Tibial artery (tissue), 4 donors: ENCODE measurements around the gene SSTR1.
"Not testable (repeated sequence)": the region's sequence is repeated elsewhere in the genome, so short reads cannot be mapped to it uniquely, and the experiment has no call there.

Experiments
- DNase-seq, 2 donors: peaks; one replicate each; pipeline ENCODE4 v3.0.0-alpha.2; 2019
- H3K27ac ChIP-seq, 2 donors: fragments of 200-600 bp; sonication (generic) in 1 of 2; 1 replicate in 1 of 2; 2 replicates in 1 of 2; pipeline ENCODE4 v1.5.1; 2018 to 2019; ENCODE audit warnings: mild to moderate bottlenecking in 1 of 2
- H3K27me3 ChIP-seq, 2 donors: fragments of 200-600 bp; sonication (generic) in 1 of 2; one replicate each; pipeline versions ENCODE4 v1.5.1 to v1.6.0; 2016 to 2019
- H3K36me3 ChIP-seq, 3 donors: fragments of 200-600 bp; sonication (generic) in 2 of 3; one replicate each; pipeline ENCODE4 v1.5.1; 2016 to 2019; ENCODE audit warnings: mild to moderate bottlenecking in 2 of 3
- H3K4me1 ChIP-seq, 4 donors: fragments of 200-600 bp; sonication (generic) in 2 of 4; 1 replicate in 3 of 4; 2 replicates in 1 of 4; pipeline ENCODE4 v1.5.1; 2016 to 2019
- H3K4me3 ChIP-seq, 2 donors: fragments of 200-600 bp; sonication (generic) in 1 of 2; 1 replicate in 1 of 2; 2 replicates in 1 of 2; pipeline ENCODE4 v1.5.1; 2018 to 2019; ENCODE audit warnings: mild to moderate bottlenecking in 2 of 2
- H3K9me3 ChIP-seq, 3 donors: fragments of 200-600 bp; sonication (generic) in 1 of 3; one replicate each; pipeline ENCODE4 v1.5.1; 2016 to 2019
- CTCF ChIP-seq, 2 experiments: fragments of 200-600 bp in 1 of 2; fragments of 450-650 bp in 1 of 2; IDR thresholded peaks; one replicate each; pipeline ENCODE4 v1.5.1; 2017 to 2019; ENCODE audit warnings: antibody characterized with exemption in 2 of 2, mild to moderate bottlenecking in 1 of 2, moderate library complexity in 1 of 2
- intact Hi-C: fragments of 100-400 bp; cut with DNase I; formaldehyde crosslinking; loops from one replicate; pipeline ENCODE4 v1.15.0; 2023; ENCODE audit warnings: low total_unique reads

Gene SSTR1

GRCh38 chr14:38189930-38190726 is 17.6 kb upstream of the SSTR1 start:
- H3K9me3 ChIP-seq: no peaks in the 10 kb centered on the region
- H3K36me3 ChIP-seq: no peaks in the 10 kb centered on the region
- no peak overlapping the region for H3K27ac ChIP-seq
- intact Hi-C loops: no loop called here
- H3K4me1 ChIP-seq: no peaks in the 10 kb centered on the region
- no peak overlapping the region for H3K4me3 ChIP-seq
- no peak for TF ChIP-seq CTCF (IDR thresholded peaks at IDR 0.05)
- DNase-seq: no peak
- H3K27me3 ChIP-seq: no peaks in the 10 kb centered on the region

- H3K4me1 ChIP-seq, H3K27ac ChIP-seq, H3K4me3 ChIP-seq, H3K27me3 ChIP-seq, H3K9me3 ChIP-seq, DNase-seq, H3K36me3 ChIP-seq, intact Hi-C loops: not testable (repeated sequence)
Observed at GRCh38 chr14:38190846-38191245, 16.9 kb upstream of the SSTR1 start.

- H3K27ac ChIP-seq, H3K9me3 ChIP-seq, DNase-seq, H3K4me1 ChIP-seq, H3K27me3 ChIP-seq, H3K4me3 ChIP-seq, H3K36me3 ChIP-seq, intact Hi-C loops: not testable (repeated sequence)
Observed at GRCh38 chr14:38191491-38191890, 16.2 kb upstream of the SSTR1 start.

- Histone ChIP-seq H3K27me3 (no peaks in the 10 kb centered on the region), H3K4me1 (peaks cover 0 to 2% (median 0%) of the 10 kb centered on the region in 4 donors), H3K9me3 (no peaks in the 10 kb centered on the region), H3K27ac (no peak overlapping the region), H3K4me3 (no peak overlapping the region), H3K36me3 (no peaks in the 10 kb centered on the region)
- intact Hi-C loops: loop anchor here (5.0 kb wide), 1 partner anchor 210 kb away; no protein-coding TSS in a partner anchor
- no peak for DNase-seq
- TF ChIP-seq CTCF (IDR thresholded peaks at IDR 0.05): peak; percentile 42 to 55
Observed at GRCh38 chr14:38197001-38197783, 10.5 kb upstream of the SSTR1 start.

- DNase-seq: no peak
- no peak overlapping the region for H3K27ac ChIP-seq
- H3K27me3 ChIP-seq: no peaks in the 10 kb centered on the region
- no peaks in the 10 kb centered on the region for H3K9me3 ChIP-seq
- H3K4me1 ChIP-seq: peaks cover 0 to 2% (median 0%) of the 10 kb centered on the region in 4 donors
- H3K4me3 ChIP-seq: no peak overlapping the region
- H3K36me3 ChIP-seq: no peaks in the 10 kb centered on the region
- TF ChIP-seq CTCF (IDR thresholded peaks at IDR 0.05): no peak
- intact Hi-C loops: loop anchor here (5.0 kb wide), 1 partner anchor 211 kb away; no protein-coding TSS in a partner anchor
Observed at GRCh38 chr14:38197784-38198335, 9.8 kb upstream of the SSTR1 start.

GRCh38 chr14:38198425-38198824 is 9.3 kb upstream of the SSTR1 start:
- no peaks in the 10 kb centered on the region for H3K9me3 ChIP-seq
- TF ChIP-seq CTCF (IDR thresholded peaks at IDR 0.05): no peak
- no peak overlapping the region for H3K4me3 ChIP-seq
- no peak overlapping the region for H3K27ac ChIP-seq
- H3K36me3 ChIP-seq: no peaks in the 10 kb centered on the region
- intact Hi-C loops: loop anchor here (5.0 kb wide), 1 partner anchor 211 kb away; no protein-coding TSS in a partner anchor
- no peak for DNase-seq
- no peaks in the 10 kb centered on the region for H3K27me3 ChIP-seq
- H3K4me1 ChIP-seq: peaks cover 0 to 2% (median 0%) of the 10 kb centered on the region in 4 donors
